OCI-LY7 (cell line): ENCODE measurements around the gene ADCY3. TPM values are rescaled to one million over a fixed set of nuclear protein-coding genes. Genes with fewer than 3 reads are reported as not detected.

Source experiments
- BruUV-seq: library from RNA; stranded (reverse); fragments of 400-500 nt; replicated peaks from 2 replicates; lab custom pipeline; 2021; lab: Mats Ljungman, UMichigan
- CTCF ChIA-PET: fragments of 300-600 bp; sonication (Branson Sonifier 250); formaldehyde crosslinking; loops from one replicate; lab custom pipeline; 2022; ENCODE audit warnings: antibody characterized with exemption; ENCODE audit not compliant: unreplicated experiment; lab: Charles Lee
- POLR2A ChIA-PET: fragments of 300-600 bp; sonication (Branson Sonifier 250); formaldehyde crosslinking; loops from one replicate; lab custom pipeline; 2022; ENCODE audit warnings: antibody characterized with exemption; lab: Charles Lee
- DNase-seq: peaks from one replicate; pipeline ENCODE4 v3.0.0-alpha.2; 2015; ENCODE audit warnings: low spot score
- H2AFZ ChIP-seq: fragments of 200-600 bp; sonication (generic), shearing (Covaris generic); 2 replicates; pipeline ENCODE4 v1.6.1; 2014; ENCODE audit warnings: mild to moderate bottlenecking, antibody characterized with exemption, low read length, moderate library complexity
- H3K27ac ChIP-seq: fragments of 200-600 bp; sonication (generic); 2 replicates; pipeline ENCODE4 v1.5.1; 2014; ENCODE audit warnings: mixed run types, low read depth, mild to moderate bottlenecking, moderate library complexity, low read length, inconsistent platforms; ENCODE audit not compliant: poor library complexity, severe bottlenecking
- H3K36me3 ChIP-seq: fragments of 200-600 bp; sonication (generic); 2 replicates; pipeline ENCODE4 v1.6.1; 2014; ENCODE audit warnings: mild to moderate bottlenecking, antibody characterized with exemption, low read length, moderate library complexity, mixed read lengths; ENCODE audit not compliant: insufficient read depth
- H3K4me1 ChIP-seq: fragments of 200-600 bp; sonication (generic); 2 replicates; pipeline ENCODE4 v1.5.1; 2014; ENCODE audit warnings: mild to moderate bottlenecking, low read length; ENCODE audit not compliant: insufficient read depth, poor library complexity, severe bottlenecking
- H3K4me2 ChIP-seq: fragments of 200-600 bp; sonication (generic); 2 replicates; pipeline ENCODE4 v1.6.1; 2014; ENCODE audit warnings: mild to moderate bottlenecking, low read length
- H3K4me3 ChIP-seq: fragments of 200-600 bp; sonication (generic); 2 replicates; pipeline ENCODE4 v1.5.1; 2014; ENCODE audit warnings: mild to moderate bottlenecking, low read depth, low read length; ENCODE audit not compliant: poor library complexity, severe bottlenecking
- H3K79me2 ChIP-seq: fragments of 200-600 bp; sonication (generic); 2 replicates; pipeline ENCODE4 v1.6.1; 2016; ENCODE audit warnings: low read depth, mild to moderate bottlenecking, low read length, moderate library complexity, mixed read lengths; ENCODE audit not compliant: insufficient read depth
- H3K9me2 ChIP-seq: fragments of 200-600 bp; sonication (generic); 2 replicates; pipeline ENCODE4 v1.6.1; 2016; ENCODE audit warnings: mild to moderate bottlenecking, low read length, mixed read lengths; ENCODE audit not compliant: insufficient read depth
- H3K9me3 ChIP-seq: fragments of 200-600 bp; sonication (generic); 2 replicates; pipeline ENCODE4 v1.6.1; 2014; ENCODE audit warnings: mild to moderate bottlenecking, mixed run types, low read length, mixed read lengths
- H4K20me1 ChIP-seq: fragments of 200-600 bp; sonication (generic); 2 replicates; pipeline ENCODE4 v1.6.1; 2014; ENCODE audit warnings: mild to moderate bottlenecking, antibody characterized with exemption, low read length, moderate library complexity, mixed read lengths; ENCODE audit not compliant: insufficient read depth
- EZH2phosphoT487 ChIP-seq: fragments of 200-600 bp; sonication (generic); IDR thresholded peaks from 2 replicates; pipeline ENCODE4 v1.6.1; 2018; ENCODE audit warnings: low read depth, borderline replicate concordance, mild to moderate bottlenecking, mixed run types, antibody characterized with exemption, low read length, moderate library complexity, mixed read lengths
- intact Hi-C: fragments of 100-400 bp; cut with micrococcal nuclease; formaldehyde crosslinking; loops from one replicate; pipeline ENCODE4 v1.10.0; 2022; ENCODE audit not compliant: unreplicated experiment
- total RNA-seq, 2 experiments: library from RNA; depleted of rRNA in 1 of 2; stranded (reverse); fragments of >200 nt in 1 of 2; shearing (Covaris generic) in 1 of 2; gene quantifications; 2 replicates each; pipeline ENCODE4 v1.2.3, GENCODE V29; 2014 to 2022
- TF ChIP-seq, protein P1 (sequence below): fragments of 200-600 bp; sonication (generic); conservative IDR thresholded peaks from 2 replicates; pipeline ENCODE4 v1.5.1; 2014; ENCODE audit warnings: mild to moderate bottlenecking, antibody characterized with exemption, low read length, moderate library complexity, mixed read lengths

Gene ADCY3
- total RNA-seq, 2 experiments from 2014 or later: 45.8 to 55.0 TPM

GRCh38 chr2:24850944-24851343 is 69.1 kb downstream of the ADCY3 start:
- no peak overlapping the region for H3K4me3 ChIP-seq
- BruUV-seq: no TSS peak
- H3K79me2 ChIP-seq: no peaks in the 10 kb centered on the region
- no peaks in the 10 kb centered on the region for H3K9me2 ChIP-seq
- no peak overlapping the region for H3K4me2 ChIP-seq
- H3K27ac ChIP-seq: no peak overlapping the region
- H2AFZ ChIP-seq: no peak overlapping the region
- no peaks in the 10 kb centered on the region for H3K9me3 ChIP-seq
- CTCF ChIA-PET: no interaction called here
- H4K20me1 ChIP-seq: no peaks in the 10 kb centered on the region
- intact Hi-C loops: no loop called here
- TF ChIP-seq EZH2phosphoT487: no peak
- TF ChIP-seq, protein P1, sequence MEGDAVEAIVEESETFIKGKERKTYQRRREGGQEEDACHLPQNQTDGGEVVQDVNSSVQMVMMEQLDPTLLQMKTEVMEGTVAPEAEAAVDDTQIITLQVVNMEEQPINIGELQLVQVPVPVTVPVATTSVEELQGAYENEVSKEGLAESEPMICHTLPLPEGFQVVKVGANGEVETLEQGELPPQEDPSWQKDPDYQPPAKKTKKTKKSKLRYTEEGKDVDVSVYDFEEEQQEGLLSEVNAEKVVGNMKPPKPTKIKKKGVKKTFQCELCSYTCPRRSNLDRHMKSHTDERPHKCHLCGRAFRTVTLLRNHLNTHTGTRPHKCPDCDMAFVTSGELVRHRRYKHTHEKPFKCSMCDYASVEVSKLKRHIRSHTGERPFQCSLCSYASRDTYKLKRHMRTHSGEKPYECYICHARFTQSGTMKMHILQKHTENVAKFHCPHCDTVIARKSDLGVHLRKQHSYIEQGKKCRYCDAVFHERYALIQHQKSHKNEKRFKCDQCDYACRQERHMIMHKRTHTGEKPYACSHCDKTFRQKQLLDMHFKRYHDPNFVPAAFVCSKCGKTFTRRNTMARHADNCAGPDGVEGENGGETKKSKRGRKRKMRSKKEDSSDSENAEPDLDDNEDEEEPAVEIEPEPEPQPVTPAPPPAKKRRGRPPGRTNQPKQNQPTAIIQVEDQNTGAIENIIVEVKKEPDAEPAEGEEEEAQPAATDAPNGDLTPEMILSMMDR: no peak
- DNase-seq: no peak
- H3K36me3 ChIP-seq: peaks cover 34% of the 10 kb centered on the region
- no peaks in the 10 kb centered on the region for H3K4me1 ChIP-seq
- POLR2A ChIA-PET: interaction anchor here (0.6 kb wide), 2 partner anchors 80 to 426 kb away, joined by 3 to 4 read pairs; no protein-coding TSS in a partner anchor

DNA sequence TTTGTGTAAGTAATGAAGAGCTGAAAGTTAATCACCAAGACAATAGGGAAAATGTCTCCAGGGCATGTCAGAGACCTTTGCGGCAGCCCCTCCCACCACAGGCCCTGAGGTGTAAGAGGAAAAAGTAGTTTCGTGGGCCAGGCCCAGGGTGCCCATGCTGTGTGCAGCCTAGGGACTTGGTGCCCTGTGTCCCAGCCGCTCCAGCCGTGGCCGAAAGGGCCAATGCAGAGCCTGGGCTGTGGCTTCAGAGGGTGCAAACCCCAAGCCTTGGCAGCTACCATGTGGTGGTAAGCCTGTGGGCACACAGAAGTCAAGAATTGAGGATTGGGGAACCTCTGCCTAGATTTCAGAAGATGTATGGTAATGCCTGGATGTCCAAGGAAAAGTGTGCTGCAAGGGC is 74.3 kb downstream of the ADCY3 start:
- Histone ChIP-seq H2AFZ (no peak overlapping the region), H4K20me1 (no peaks in the 10 kb centered on the region), H3K27ac (no peak overlapping the region), H3K9me3 (no peaks in the 10 kb centered on the region), H3K79me2 (no peaks in the 10 kb centered on the region), H3K4me3 (no peak overlapping the region), H3K36me3 (peaks cover 40% of the 10 kb centered on the region), H3K4me2 (no peak overlapping the region), H3K4me1 (no peaks in the 10 kb centered on the region), H3K9me2 (no peaks in the 10 kb centered on the region)
- no peak for TF ChIP-seq EZH2phosphoT487
- TF ChIP-seq, protein P1: no peak
- POLR2A ChIA-PET: interaction anchor here (0.7 kb wide), 1 partner anchor 795 kb away, joined by 3 read pairs; no protein-coding TSS in a partner anchor
- no TSS peak for BruUV-seq
- intact Hi-C loops: no loop called here
- CTCF ChIA-PET: no interaction called here
- no peak for DNase-seq

GRCh38 chr2:24844023-24844685 is 75.9 kb downstream of the ADCY3 start:
- Histone ChIP-seq H3K4me1 (no peaks in the 10 kb centered on the region), H3K9me2 (no peaks in the 10 kb centered on the region), H4K20me1 (no peaks in the 10 kb centered on the region), H3K36me3 (peaks cover 50% of the 10 kb centered on the region), H3K27ac (no peak overlapping the region), H3K9me3 (no peaks in the 10 kb centered on the region), H3K79me2 (no peaks in the 10 kb centered on the region), H3K4me2 (no peak overlapping the region), H2AFZ (no peak overlapping the region), H3K4me3 (no peak overlapping the region)
- CTCF ChIA-PET: no interaction called here
- POLR2A ChIA-PET: interaction anchor here (0.5 to 0.6 kb wide), 2 partner anchors 35 to 171 kb away, joined by 3 read pairs; no protein-coding TSS in a partner anchor
- TF ChIP-seq EZH2phosphoT487: no peak
- TF ChIP-seq, protein P1: no peak
- BruUV-seq: no TSS peak
- DNase-seq: no peak
- intact Hi-C loops: no loop called here
